Right ventricle myocardium inferior (tissue), 1 donor: Measurements from ENCODE around the gene PRKCE. TPM values are rescaled to one million over a fixed set of nuclear protein-coding genes. Genes with fewer than 3 reads are reported as not detected.
A peak's percentile ranks its signal among the peaks of the same experiment; 100 is the strongest.

Source experiments
- ATAC-seq: fragments of 200-7000 bp; cut with Tn5 transposase; one replicate; pipeline ENCODE4 v1.9.1; 2020; ENCODE audit warnings: mild to moderate bottlenecking, moderate library complexity
- DNase-seq: peaks from one replicate; pipeline ENCODE4 v3.0.0; 2021; ENCODE audit errors: missing footprints
- intact Hi-C: fragments of 100-400 bp; cut with DNase I; formaldehyde crosslinking; loops from one replicate; pipeline ENCODE4 v1.11.0; 2022
- total RNA-seq: library from RNA; stranded (reverse); fragmentation: NEBNext Ultra II Directional; extraction: Animal tissue kit (Norgen Biotek cat#: 25700); gene quantifications from one replicate; pipeline ENCODE4 v1.2.1, GENCODE V29; 2021
- donor health status: DM: no; HTN: yes; CAD: no; lungs with severe emphysema.

The PRKCE gene
- total RNA-seq, 1 donor from 2014 or later = 17.8 TPM

GRCh38 chr2:45627911-45628310 is 23.6 kb upstream of the PRKCE start:
- ATAC-seq = no peak
- DNase-seq = no peak
- intact Hi-C loops = no loop called here

DNA sequence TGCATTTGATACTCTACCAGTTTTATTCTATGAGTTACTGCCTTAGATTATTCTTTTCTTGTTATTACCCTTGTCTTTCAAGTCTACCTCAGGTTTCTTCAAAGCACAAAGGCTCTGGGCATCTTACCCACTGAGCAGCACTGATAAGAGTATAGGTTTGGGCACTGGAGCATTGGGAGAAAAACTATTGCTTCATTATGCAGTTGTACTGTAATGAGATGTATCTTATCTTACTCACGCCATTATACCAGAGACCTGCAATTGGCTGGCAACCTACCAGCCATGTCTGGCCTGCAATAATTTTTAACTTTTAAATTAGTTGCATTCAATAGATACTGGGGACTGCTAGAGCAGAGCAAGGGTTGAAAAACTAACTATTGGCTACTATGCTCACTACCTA is 21.5 kb upstream of the PRKCE start:
- no peak for DNase-seq
- intact Hi-C loops = no loop called here
- no peak for ATAC-seq

DNA sequence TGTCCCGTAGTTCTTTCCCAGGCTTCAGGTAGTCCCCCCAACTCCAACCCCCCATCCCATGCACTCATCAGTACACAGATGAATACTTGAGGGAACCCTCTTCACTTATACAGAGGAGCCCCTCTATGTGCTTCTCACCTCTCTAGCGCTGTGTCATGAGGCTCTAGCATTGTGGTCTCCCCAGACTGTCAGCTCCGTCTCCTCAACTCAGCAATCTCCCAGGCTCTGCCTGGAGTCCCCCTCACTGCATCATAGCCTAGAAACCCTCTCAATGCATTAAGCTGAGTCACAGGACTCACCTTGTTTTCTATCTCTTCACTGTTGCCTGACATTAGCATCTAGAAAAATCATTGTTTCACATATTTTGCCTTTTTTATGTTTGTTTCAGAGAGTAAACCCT is 20.2 kb upstream of the PRKCE start:
- ATAC-seq = no peak
- intact Hi-C loops = no loop called here
- no peak for DNase-seq

GRCh38 chr2:45631955-45632354 is 19.5 kb upstream of the PRKCE start:
- DNase-seq (no peak), ATAC-seq (no peak)
- intact Hi-C loops = no loop called here

DNA sequence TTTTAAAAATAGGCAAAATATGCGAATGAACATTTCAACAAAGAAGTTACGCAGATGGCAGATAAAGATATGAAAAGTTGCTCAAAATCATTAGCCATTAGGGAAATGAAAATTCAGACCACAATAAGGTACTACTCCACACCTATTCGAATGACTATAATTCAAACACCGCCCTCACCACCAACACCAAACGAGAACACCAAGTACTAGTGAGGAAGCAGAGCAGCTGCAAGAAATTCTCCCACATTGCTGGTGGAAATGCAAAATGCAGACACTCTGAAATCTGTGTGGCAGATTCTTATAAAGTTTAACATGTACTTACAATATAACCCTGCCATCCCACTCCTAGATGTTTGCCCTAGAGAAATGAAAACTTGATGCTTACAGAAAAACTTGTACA is 17.3 kb upstream of the PRKCE start:
- intact Hi-C loops = no loop called here
- DNase-seq = no peak
- ATAC-seq = no peak

- ATAC-seq (no peak), DNase-seq (no peak)
Measured at GRCh38 chr2:45636008-45636407, 15.5 kb upstream of the PRKCE start.

DNA sequence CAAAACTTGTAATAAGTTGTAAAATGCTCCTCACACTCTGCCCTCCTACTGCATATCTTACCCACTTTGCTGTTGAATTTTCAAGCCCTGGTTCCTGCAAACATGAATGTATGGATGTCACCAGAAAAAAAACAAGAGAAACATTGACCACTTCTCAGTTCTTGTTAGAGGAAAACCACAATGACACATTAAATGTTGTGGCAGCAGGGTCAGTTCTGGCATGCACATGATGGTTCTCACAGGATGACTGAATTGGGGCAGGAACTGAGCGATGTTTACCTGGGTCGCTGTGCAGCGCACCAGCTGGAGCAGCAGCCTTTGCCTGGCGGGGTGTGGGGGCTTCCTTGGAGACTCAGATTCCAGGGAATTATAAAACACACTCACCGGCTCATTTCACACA is 14.0 kb upstream of the PRKCE start:
- ATAC-seq = no peak
- DNase-seq = no peak
- intact Hi-C loops = no loop called here

More at GRCh38 chr2:45636008-45636407, 15.5 kb upstream of the PRKCE start:
- intact Hi-C loops = no loop called here

DNA sequence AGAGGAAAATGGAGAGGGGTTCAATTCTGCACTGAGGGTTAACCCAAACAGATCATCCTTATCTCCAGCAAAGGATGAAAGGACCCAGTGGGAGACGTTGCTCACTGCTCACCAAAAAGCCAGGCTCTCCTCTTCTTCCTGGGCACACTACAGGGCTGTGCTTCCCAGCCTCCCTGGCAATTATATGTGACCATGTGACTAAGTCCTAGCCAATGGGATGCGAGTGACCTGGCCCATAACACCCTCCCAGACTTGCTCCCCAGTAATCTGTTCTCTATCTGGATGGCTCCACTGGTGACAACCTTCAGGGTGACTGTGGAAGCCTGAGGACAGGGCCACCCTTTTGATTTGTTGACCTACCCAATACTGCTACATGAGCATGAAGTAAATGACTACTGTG is 10.9 kb upstream of the PRKCE start:
- ATAC-seq (no peak), DNase-seq (no peak)
- intact Hi-C loops = no loop called here

DNA sequence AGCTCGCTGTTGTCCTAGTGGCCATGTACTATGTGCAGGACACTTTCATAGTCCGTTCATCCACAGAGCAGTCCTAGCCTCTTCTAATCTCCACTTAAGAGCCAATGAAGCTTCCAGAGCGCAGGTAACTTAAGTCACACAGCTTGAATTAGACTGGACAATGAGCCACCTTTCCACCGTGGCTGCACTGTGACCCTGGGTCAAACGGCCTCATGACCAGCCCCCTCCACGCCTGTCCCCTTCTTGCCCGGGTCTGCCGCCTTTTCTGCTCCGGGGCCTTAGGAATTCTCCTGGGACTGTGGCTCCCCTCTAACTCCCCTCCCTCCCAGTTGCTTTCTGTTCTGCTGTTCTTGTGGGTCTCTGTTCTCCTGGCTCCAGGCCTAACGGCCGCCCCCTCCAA is 8.4 kb upstream of the PRKCE start:
- DNase-seq (no peak), ATAC-seq (no peak)
- intact Hi-C loops = loop anchor here (1.0 to 2.0 kb wide), 2 partner anchors 135 to 294 kb away; no protein-coding TSS in a partner anchor

DNA sequence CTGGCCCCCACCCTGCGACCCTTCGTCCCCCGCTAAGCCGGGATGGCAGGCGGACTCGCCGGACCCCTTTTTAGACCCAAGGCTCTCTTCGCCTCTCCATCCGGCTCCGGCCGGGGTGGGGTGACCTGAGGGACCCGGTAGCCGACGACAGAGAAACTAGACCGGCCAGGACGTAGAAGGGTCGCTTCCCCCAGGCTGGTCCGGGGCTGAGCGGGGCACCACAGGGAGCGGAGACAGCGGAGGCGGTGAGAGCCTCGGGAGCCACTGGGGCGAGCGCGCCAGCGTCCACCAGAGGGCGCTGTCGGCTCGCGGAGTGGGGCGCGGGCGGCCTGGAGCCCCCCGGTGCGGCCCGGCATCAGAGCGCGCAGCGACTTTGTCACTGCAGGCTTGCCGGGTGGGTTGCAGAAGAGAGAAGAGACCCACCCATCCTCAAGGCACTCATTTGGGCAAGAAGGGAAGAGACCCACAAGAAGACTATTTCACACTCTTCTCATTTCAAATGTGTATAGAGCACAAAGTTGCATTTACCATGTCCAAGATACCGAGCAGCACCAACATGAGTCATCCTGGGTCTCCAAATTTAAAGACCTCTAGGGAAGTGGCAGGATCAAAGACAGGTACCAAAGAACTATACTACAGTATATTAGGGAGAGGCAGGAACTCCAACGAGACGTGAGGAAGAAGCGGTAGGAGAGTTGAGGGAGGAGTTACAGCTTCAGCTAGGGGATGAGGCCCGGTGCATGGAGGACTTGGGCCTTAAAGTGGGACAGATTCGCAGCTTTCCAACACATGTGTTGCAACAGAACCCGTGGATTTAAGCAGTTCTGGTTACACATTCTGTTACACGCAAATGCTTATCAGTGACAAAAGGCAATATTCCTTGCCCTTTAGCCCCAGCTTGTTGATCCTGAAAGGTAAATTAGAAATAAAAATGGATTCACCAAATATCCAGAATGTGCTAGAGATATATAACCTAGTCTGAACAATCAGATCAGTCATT is 7.6 kb upstream of the PRKCE start:
- intact Hi-C loops = loop anchor here (1.0 to 2.0 kb wide), 2 partner anchors 134 to 293 kb away; no protein-coding TSS in a partner anchor
- DNase-seq (peak; percentile 88), ATAC-seq (peak; percentile 95)

DNA sequence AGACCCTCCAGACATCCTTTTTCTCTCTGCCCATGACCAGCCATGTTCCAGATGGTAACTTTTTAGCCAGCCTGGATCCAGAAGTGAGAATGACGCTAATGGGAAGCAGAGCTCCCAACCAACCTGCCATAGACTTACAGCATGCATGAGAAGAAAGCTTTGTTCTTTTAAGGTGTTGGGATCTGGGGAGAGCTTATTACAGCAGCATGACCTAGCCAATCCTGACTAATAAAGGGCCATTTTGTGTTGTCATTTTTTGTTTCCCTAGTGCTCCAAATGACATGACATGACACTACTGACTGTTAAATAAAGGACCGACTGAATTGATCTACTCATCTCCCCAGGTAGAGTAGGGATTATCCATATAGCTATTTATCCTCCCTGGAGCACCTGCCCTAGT is 5.2 kb upstream of the PRKCE start:
- no peak for ATAC-seq

GRCh38 chr2:45647356-45647755 is 4.1 kb upstream of the PRKCE start:
- DNase-seq (no peak), ATAC-seq (no peak)
- intact Hi-C loops = no loop called here

More for the DNA sequence above, 5.2 kb upstream of the PRKCE start:
- intact Hi-C loops = no loop called here
- no peak for DNase-seq

- ATAC-seq = no peak
- intact Hi-C loops = no loop called here
- DNase-seq = no peak
Measured at GRCh38 chr2:45647986-45648520, 3.4 kb upstream of the PRKCE start.

GRCh38 chr2:45648636-45649035 is 2.8 kb upstream of the PRKCE start:
- no peak for DNase-seq
- no peak for ATAC-seq
- intact Hi-C loops = no loop called here

DNA sequence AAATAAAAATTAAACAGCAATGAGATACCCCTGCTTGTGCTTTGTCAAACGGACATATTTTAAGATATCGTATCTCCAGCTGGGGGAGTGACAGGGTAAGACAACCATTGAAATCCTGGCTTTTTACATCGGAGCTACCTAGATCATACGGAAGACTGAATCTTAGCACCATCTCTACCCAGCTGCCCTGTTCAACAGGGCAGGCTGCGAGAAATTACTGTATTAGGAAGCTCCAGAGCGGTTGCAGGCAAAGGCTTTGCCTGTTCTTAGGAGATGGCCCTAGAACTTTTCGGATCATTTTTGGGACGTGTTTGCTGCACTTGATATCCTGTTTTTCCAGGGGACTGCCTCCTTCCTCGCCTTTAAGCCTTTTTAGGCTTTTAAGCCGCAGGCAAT is 2.0 kb upstream of the PRKCE start:
- intact Hi-C loops = no loop called here
- ATAC-seq = no peak
- DNase-seq = no peak

DNA sequence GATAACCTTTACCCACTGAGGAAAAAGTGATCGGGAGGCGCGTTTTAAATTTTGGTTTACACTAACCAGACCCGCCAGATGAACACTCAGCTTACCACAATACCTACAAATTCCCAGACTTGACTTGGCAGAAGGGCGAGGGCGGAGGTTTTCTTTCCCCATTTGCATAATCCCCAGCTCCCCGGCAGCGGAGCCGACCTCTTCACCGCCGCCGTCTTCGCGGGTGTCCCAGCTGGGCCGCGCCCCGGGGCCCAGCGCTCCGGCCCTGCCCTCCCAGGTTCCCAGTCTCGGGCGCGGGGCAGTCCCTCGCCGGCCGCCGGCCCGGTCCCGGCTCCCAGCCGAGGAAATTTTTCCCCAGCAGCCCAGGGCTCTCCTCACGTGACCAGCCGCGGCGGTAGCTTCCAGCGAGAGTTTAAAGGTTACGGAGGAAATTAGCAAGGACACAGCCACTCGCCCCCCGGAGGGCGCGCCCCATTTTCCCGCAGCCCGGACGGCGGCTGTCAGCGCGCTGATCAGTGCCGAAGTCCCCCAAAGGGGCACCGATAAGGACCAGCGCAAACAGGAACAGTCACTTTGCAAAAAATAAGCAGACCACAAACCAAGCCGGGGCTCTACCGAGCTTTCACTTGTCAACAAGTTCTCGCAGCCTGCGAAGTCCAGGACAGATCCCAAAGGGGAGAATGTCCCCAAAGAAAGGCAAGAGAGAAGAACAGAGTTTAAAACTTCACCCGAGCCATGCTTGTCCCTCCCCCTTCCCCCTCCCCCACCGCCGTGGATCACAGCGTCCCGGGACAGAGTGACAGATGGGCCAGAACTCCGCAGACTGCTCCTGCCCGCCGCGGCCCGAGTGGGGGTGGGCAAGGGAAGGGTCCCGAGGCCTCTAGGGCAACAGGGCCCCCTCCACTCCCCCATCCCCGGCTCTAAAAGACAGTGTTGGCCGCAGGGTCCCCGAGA is 1.3 kb upstream of the PRKCE start:
- ATAC-seq = peak; percentile 59
- intact Hi-C loops = loop anchor here (2.0 to 10.0 kb wide), 3 partner anchors 55 to 173 kb away; no protein-coding TSS in a partner anchor
- DNase-seq = peak; percentile 92

- DNase-seq (peak; percentile 97), ATAC-seq (peak; percentile 86)
- intact Hi-C loops = loop anchor here (2.0 to 10.0 kb wide), 3 partner anchors 54 to 172 kb away; no protein-coding TSS in a partner anchor
Measured at GRCh38 chr2:45650851-45651414, 542 bp upstream of the PRKCE start.
